GM19395 (cell line): ENCODE results near the gene TMEM123.

Experiments
- ATAC-seq: cut with Tn5 transposase; IDR thresholded peaks from one replicate; pipeline ENCODE4 v1.9.1; 2021; ENCODE audit warnings: mild to moderate bottlenecking, moderate library complexity; ENCODE audit not compliant: unreplicated experiment

Gene TMEM123

DNA sequence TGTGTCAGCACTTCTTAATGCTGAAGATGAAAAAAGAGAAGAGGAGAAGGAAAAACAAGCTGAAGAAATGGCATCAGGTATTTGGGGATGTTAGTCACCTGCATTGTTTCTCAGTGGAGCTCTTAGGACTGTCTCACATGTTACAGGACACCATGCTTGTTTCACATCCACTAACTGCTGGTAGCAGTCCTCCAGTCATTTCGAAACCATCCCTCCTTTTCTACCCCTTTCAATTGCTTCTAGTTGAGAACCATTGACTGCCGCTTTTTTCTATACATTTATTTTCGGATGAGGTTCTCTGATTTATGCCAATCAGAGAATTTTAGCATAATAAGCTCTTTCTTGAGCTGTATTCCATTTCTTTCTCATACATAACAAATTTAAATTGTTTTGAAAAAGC, 84.1 kb downstream of the TMEM123 start:
- peak; percentile 100 for ATAC-seq

DNA sequence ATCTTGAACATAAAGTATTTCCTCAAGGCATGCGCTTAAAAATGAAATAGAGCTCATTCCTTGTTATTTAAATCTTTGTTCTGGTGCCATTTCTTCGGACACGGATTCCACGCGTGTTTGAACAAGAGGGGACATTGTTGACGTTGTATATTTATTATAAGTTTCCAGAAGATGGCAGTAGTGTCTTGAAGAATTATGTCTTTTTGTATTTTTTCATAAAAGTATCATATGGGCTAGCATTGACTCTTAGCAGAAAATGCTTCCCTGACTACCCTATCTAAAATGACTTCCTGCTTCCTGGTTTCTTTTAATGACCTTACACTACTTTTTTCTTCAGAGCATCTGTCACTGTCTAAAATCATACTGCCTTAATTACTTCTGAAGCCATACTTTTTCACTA, 85.2 kb downstream of the TMEM123 start:
- no peak for ATAC-seq

DNA sequence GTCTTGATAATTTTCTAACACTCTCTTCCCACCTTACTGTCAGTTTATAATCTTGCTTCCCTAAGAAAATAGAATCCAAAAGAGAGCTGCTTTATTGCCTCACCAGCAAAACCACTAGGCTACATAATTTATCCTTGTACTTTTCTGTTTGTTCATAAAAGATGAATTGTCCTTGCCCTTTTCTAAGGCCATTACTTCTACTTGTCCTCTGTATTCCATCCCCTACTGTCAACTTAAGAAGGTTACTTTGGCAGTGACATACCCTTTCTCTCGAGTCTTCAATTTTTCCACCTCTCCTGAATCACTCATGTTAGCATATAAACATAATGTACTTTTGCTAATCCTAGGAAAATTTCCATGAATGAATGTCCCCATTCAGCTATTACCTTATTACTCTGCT, 87.6 kb downstream of the TMEM123 start:
- ATAC-seq: no peak

DNA sequence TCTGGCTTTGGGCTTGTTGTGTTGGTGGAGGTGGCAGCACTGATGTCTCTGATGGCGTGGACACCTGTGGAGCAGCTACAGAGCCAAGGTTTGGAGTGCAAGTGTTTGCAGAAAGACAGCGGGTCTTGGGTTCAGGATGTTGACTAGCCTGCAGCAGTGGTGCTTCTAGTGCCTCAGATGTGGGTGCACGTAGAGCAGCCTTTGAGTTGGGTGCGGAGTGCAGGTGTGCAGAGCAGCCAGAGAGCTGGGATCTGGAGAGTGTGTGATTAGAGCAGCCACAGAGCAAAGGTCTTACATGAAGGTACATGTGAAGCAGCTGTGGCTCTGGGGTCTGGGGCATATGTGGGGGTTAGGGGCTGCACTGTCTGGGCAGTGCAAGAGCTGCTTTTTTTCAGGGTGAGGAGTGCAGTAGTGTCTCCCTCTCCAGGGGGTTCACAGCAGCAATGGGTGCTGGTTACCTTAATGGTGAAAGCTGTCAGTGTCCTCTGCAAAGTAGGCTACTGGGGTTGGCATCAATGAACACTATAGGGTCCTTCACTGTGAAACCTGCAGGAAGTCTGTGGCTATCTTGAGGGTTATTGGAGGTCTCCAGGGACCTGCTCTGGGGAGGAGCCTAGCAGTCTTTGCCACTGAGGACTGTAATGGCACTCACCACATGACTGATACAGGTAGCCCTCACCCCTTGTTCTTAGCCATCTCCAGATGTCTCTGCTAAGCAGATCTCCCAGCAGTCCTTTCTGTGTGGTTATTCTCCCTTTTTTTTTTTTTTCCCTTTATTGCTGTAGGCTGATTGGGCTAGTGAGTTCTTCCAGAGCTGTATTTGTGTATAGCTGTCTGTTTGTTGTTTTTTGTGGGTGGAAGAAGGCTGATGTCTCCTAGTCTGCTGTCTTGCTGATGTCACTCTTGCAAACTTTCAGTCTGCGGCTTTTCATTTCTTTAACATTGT, 91.2 kb downstream of the TMEM123 start:
- ATAC-seq: peak; percentile 89

DNA sequence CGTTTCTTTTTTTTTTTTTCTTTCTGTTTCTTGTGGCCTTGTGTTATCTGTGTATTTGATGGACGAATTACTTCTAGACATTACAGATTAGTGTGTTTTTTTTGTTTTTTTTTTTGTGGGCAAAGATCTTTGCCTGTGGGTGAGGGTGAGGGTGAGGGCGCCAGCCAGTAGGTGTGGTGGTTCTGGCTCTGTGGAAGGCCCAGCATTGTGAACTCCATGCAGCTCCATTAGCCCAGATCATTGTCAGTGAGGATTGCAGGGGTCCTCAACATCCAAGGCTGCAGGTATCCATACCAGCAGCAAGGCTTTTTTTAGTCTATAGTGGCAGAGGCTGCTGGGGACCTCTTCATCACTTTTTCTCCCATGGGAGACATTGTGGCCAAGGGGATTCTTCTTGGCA, 91.9 kb downstream of the TMEM123 start:
- ATAC-seq: no peak

DNA sequence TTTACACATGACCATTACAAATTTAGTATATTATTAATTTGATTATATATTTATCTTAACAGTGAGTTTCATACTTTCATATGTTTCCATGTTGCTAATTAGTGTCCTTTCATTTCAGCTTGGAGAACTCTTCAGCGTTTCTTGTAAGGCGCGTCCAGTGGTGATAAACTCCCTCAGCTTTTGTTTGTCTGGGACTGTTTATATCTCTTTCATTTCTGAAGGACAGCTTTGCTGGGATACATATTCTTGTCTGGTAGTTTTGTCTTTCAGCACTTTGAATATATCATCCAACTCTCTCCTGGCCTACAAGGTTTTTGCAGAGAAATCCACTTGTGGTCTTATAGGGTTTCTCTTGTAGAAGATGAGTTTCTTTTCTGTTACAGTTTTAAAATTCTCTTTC, 93.2 kb downstream of the TMEM123 start:
- no peak for ATAC-seq

DNA sequence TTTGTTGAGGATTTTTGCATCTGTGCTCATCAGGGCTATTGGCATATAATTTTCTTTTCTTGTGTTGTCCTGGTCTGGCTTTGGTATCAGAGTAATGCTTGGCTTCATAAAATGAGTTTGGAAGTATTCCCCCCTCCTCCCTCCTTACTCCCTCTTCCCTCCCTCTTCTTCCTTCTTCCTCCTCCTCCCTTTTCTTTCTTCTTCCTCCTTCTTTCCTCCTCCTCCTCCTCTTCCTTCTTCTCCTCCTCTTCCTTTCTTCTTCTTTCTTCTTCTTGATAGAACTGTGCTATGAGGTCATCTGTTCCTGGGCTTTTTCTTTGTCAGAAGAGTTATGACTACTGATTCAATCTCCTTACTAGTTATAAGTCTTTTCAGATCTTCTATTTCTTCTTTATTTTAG, 95.4 kb downstream of the TMEM123 start:
- no peak for ATAC-seq

DNA sequence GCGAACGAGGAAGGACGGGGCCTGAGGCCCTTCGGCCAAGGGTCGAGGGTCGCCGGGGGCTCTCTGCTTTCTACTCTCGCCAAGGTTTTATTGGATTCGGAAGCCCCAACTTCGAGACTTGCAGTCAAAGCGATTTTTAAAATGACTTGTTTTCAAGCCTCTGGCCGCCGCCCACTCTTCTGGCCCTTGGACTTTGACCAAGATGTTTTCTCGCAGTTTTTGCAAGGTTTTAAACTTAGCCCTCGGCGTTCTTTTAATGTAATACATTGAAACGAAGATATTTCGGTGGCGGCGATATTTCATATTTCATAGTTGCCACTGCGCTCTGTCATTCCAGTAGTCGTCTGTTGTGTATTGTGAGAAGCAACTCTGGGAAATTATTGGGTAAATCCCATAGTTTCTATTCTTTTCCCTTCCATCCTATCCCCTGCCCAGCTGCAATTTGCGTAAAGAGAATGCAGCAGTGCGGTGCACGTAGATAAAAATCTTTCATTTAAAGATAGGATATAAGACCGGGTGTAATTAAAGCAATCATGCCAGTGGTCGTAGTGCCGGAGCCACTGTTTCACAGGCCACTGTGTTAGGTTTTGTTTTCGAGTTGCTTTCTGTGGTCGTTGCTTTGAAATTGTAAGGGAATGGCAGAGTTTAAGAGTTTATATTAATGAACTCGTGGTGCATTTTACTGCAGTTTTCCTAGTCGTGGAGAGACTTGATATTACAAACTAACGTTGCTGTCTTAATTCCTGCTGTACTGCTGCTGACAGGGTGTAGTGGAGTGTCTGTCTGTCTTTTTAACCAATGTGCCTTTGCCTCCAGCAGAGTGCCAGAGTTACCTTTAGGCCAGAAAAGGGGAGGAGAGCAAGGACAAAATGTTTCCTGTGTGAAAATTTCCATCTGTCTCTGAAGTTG, 104.8 kb downstream of the TMEM123 start:
- ATAC-seq: peak; percentile 31

DNA sequence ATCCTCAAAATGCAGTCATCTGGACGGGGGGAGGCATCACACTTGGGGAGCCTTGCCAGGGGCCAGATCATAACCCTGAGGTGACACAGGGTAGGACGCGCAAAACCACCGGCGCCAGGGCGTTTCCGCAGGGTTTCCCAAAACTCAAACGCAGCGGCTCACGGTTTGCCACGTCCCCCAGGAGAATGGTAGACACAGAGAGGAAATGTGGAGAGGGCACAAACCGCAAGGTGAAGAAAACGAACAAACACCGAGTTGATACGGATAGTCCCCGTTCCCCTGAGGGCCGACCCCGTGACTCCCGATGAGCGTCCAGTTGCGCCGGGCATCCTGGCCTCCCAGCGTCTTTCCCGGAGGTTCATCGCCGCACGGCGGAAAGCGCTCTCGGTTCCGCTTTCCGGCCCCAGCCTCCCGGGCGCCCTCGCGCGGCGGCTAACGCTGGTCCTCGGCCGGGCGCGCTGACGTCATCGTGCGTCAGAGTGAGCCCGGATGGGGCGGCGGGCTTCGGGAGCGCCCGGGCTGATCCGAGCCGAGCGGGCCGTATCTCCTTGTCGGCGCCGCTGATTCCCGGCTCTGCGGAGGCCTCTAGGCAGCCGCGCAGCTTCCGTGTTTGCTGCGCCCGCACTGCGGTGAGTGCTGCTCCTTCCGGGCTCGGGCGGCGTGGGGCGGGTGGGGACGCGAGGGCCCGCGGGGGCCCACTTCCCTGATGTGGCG, 105.7 kb downstream of the TMEM123 start, which contains the start of gene BIRC2:
Gene BIRC2, plus strand, starts transcription at position 467 of the 714 bp plus-strand sequence. CDS start 2,641 bp downstream, outside the sequence.
- peak; percentile 86 for ATAC-seq

DNA sequence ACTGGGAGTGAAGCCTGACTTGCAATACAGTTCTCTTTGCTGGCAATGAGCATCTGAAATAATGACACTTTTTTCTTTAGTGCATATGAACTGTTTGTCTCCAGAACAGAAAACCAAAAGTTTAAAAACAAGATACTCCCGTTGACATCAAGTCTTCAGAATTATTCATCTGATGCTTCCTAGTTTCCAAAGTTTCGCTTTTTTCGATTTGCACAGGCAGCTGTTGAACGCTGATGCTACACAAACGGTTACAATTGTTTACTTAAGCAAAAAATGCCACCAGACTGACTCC, 106.2 kb downstream of the TMEM123 start:
- ATAC-seq: no peak
